Transverse colon (tissue), 4 donors: Measurements from ENCODE around the gene TMEM158. TPM values are rescaled to one million over a fixed set of nuclear protein-coding genes. Genes with fewer than 3 reads are reported as not detected.

ENCODE experiments used
- DNase-seq: peaks from one replicate; pipeline ENCODE4 v3.0.0-alpha.2; 2019
- H3K27ac ChIP-seq, 4 donors: fragments of 200-600 bp; sonication (generic); 2 replicates each; pipeline ENCODE4 v1.5.1; 2016 to 2018; ENCODE audit warnings: inconsistent platforms in 4 of 4
- H3K27me3 ChIP-seq: fragments of 200-600 bp; sonication (generic); 2 replicates; pipeline ENCODE4 v1.5.1; 2017; ENCODE audit warnings: inconsistent platforms
- H3K36me3 ChIP-seq, 4 donors: fragments of 200-600 bp; sonication (generic); 2 replicates each; pipeline ENCODE4 v1.5.1; 2017 to 2019; ENCODE audit warnings: inconsistent platforms in 4 of 4
- H3K4me1 ChIP-seq, 4 donors: fragments of 200-600 bp; sonication (generic); 2 replicates each; pipeline ENCODE4 v1.5.1; 2017 to 2020; ENCODE audit warnings: inconsistent platforms in 4 of 4
- H3K4me3 ChIP-seq, 4 donors: fragments of 200-600 bp; sonication (generic); 1 replicate in 1 of 4; 2 replicates in 3 of 4; pipeline versions ENCODE4 v1.5.1 to v1.6.1; 2017 to 2019; ENCODE audit warnings: inconsistent platforms in 4 of 4
- H3K9me3 ChIP-seq, 2 donors: fragments of 200-600 bp; sonication (generic); 2 replicates each; pipeline ENCODE4 v1.5.1; 2017 to 2019; ENCODE audit warnings: inconsistent platforms in 2 of 2
- EP300 ChIP-seq: sonication (generic); formaldehyde crosslinking; IDR thresholded peaks from one replicate; pipeline ENCODE4 v1.6.1; 2017; ENCODE audit warnings: antibody characterized with exemption, low read depth
- POLR2A ChIP-seq: fragments of 450-650 bp; IDR thresholded peaks from one replicate; pipeline ENCODE4 v1.6.1; 2016; ENCODE audit warnings: antibody characterized with exemption, mild to moderate bottlenecking, moderate library complexity
- POLR2AphosphoS5 ChIP-seq, 3 donors: sonication (generic); formaldehyde crosslinking; IDR thresholded peaks; one replicate each; pipeline ENCODE4 v1.6.1; 2016; ENCODE audit warnings: antibody characterized with exemption in 3 of 3
- WGBS, 2 donors: methylation state at CpG; one replicate each; pipeline ENCODE4 v1.1.5; 2018; ENCODE audit warnings: low coverage in 1 of 2; 5-methylcytosine and 5-hydroxymethylcytosine counted together
- in situ Hi-C, 4 donors: fragments of 200-750 bp; cut with MboI; loops; one replicate each; pipeline versions ENCODE4 v1.15.0 to v1.15.1; 2017; ENCODE audit warnings: low sequenced_read_pairs in 3 of 4, low pct_ligation_motif_present in 1 of 4, low pct_unique_long_range_greater_than_20kb in 1 of 4
- intact Hi-C: fragments of 100-400 bp; cut with DNase I; formaldehyde crosslinking; loops from one replicate; pipeline ENCODE4 v1.15.1; 2023; ENCODE audit warnings: low total_unique reads
- total RNA-seq, 4 donors: library from RNA; depleted of rRNA; stranded (reverse); fragments of >200 nt; gene quantifications; one replicate each; pipeline ENCODE4 v1.1.0, GENCODE V29; 2016
- TF ChIP-seq, protein P1 (sequence below), 5 experiments: fragments of 200-600 bp in 3 of 5; fragments of 450-650 bp in 2 of 5; sonication (generic) in 3 of 5; IDR thresholded peaks; 1 replicate in 2 of 5; 2 replicates in 3 of 5; pipeline ENCODE4 v1.5.1; 2016 to 2017; ENCODE audit warnings: antibody characterized with exemption in 5 of 5, inconsistent platforms in 3 of 5, mild to moderate bottlenecking in 2 of 5, moderate library complexity in 1 of 5

The TMEM158 gene
- total RNA-seq, 4 donors from 2014 or later, result 0.82 to 23.9 (median 1.7) TPM; not detected in 1

DNA sequence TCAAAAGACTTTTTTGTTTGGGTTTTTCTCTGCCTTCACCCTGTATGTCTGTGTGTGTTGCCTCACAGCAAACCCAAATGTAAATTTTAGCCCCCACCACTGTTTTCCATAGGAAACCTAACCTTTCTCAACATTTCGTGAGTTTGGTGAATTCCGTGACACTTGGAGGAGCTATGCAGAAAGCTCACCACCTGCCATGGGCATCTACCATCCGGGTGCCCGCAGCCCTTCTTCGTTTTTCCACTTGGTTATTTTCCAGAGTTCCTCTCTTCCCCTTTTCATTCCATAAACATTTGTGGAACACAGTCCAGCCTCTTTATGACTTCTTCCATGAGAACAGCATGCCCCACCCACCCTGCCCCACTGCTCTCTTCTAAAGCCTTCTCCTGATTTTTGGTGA lies 31.3 kb downstream of the TMEM158 start:
- H3K4me1 ChIP-seq, result peaks cover 0 to 24% (median 9%) of the 10 kb centered on the region in 4 donors
- intact Hi-C loops (no loop called here), in situ Hi-C loops (no loop called here)
- no peaks in the 10 kb centered on the region for H3K9me3 ChIP-seq
- 52 to 72% methylated on average over 3 to 5 of the region's 5 CpGs for WGBS, 2 donors
- peak overlapping the region in 1 of 4 donors; percentile 27 for H3K27ac ChIP-seq
- DNase-seq, result no peak
- no peak overlapping the region for H3K4me3 ChIP-seq
- H3K27me3 ChIP-seq, result no peaks in the 10 kb centered on the region
- H3K36me3 ChIP-seq, result no peaks in the 10 kb centered on the region
- TF ChIP-seq POLR2AphosphoS5 (IDR thresholded peaks at IDR 0.05) (no peak), POLR2A (no peak), EP300 (no peak)
- TF ChIP-seq, protein P1, sequence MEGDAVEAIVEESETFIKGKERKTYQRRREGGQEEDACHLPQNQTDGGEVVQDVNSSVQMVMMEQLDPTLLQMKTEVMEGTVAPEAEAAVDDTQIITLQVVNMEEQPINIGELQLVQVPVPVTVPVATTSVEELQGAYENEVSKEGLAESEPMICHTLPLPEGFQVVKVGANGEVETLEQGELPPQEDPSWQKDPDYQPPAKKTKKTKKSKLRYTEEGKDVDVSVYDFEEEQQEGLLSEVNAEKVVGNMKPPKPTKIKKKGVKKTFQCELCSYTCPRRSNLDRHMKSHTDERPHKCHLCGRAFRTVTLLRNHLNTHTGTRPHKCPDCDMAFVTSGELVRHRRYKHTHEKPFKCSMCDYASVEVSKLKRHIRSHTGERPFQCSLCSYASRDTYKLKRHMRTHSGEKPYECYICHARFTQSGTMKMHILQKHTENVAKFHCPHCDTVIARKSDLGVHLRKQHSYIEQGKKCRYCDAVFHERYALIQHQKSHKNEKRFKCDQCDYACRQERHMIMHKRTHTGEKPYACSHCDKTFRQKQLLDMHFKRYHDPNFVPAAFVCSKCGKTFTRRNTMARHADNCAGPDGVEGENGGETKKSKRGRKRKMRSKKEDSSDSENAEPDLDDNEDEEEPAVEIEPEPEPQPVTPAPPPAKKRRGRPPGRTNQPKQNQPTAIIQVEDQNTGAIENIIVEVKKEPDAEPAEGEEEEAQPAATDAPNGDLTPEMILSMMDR (IDR thresholded peaks at IDR 0.05), result no peak

DNA sequence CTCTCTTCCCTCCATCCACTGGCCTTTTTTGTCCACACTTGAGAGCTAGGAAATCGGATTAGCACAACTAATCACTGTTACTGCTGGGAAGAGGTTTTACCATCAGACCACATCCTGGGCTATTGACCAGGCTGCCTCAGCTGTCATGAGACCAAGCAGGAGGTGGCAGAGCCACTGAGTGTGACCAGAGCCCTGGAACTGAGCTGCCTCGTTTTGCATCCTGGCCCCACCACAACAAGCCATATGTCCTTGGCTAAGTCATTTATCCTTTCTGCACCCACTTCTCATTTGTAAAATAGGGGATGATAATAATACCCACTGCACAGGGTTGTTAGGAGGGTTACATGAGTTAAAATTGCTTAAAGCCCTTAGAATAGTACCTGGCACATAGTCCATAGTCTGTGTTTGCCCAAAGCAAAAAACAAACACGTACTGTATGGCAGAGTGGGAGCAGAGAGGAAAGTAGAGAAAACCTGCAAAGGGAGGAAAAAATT lies 34.1 kb downstream of the TMEM158 start:
- WGBS, 2 donors, result 33 to 56% methylated on average over 1 to 3 of the region's 3 CpGs
- in situ Hi-C loops, result no loop called here

DNA sequence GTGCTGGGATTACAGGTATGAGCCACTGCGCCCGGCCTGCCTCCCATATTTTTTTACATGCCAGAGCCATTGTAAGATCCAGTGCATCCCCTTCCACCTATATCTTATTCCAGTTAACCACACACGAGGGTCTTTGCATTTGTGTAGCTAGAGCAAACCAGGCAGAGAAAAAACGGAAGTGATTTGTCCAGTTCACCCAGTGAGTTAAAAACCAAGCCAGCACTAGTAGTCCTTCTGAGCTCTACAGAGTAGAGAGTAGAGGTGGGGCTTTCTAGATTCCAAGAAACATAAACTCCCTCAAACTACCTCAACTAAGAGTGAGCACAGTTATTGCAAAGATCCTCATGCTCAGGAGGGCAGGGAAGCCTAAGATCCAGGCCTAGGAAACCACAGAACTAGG lies 34.7 kb downstream of the TMEM158 start:
- H3K27me3 ChIP-seq, result no peaks in the 10 kb centered on the region
- DNase-seq, result no peak
- 85% methylated on average over 4 of the region's 4 CpGs; no CpG with 5 or more reads in 1 of the 2 donors for WGBS, 2 donors
- no peaks in the 10 kb centered on the region for H3K9me3 ChIP-seq
- H3K27ac ChIP-seq, result peak overlapping the region in 1 of 4 donors; percentile 3
- TF ChIP-seq, protein P1 (IDR thresholded peaks at IDR 0.05), result no peak
- TF ChIP-seq POLR2AphosphoS5 (IDR thresholded peaks at IDR 0.05) (no peak), EP300 (no peak), POLR2A (no peak)
- peaks cover 0 to 32% (median 11%) of the 10 kb centered on the region in 4 donors for H3K4me1 ChIP-seq
- H3K4me3 ChIP-seq, result no peak overlapping the region
- intact Hi-C loops (no loop called here), in situ Hi-C loops (no loop called here)
- no peaks in the 10 kb centered on the region for H3K36me3 ChIP-seq

More for the DNA sequence above, 34.1 kb downstream of the TMEM158 start:
- no peak for TF ChIP-seq POLR2A
- TF ChIP-seq POLR2AphosphoS5 (IDR thresholded peaks at IDR 0.05), result no peak
- no peak for TF ChIP-seq EP300
- TF ChIP-seq, protein P1 (IDR thresholded peaks at IDR 0.05), result no peak
- intact Hi-C loops, result no loop called here
- no peaks in the 10 kb centered on the region for H3K9me3 ChIP-seq
- H3K4me3 ChIP-seq, result no peak overlapping the region
- DNase-seq, result no peak
- no peaks in the 10 kb centered on the region for H3K27me3 ChIP-seq
- no peaks in the 10 kb centered on the region for H3K36me3 ChIP-seq
- peaks cover 0 to 32% (median 11%) of the 10 kb centered on the region in 4 donors for H3K4me1 ChIP-seq
- peak overlapping the region in 1 of 4 donors; percentile 3 for H3K27ac ChIP-seq

- Histone ChIP-seq H3K36me3 (no peaks in the 10 kb centered on the region), H3K4me3 (no peak overlapping the region), H3K9me3 (no peaks in the 10 kb centered on the region), H3K27me3 (no peaks in the 10 kb centered on the region), H3K27ac (peak overlapping the region in 2 of 4 donors; percentile 15 to 26), H3K4me1 (peaks cover under 1 to 29% (median 5%) of the 10 kb centered on the region in 4 donors)
- TF ChIP-seq POLR2A (no peak), EP300 (no peak), POLR2AphosphoS5 (IDR thresholded peaks at IDR 0.05) (peak in 2 of 3 donors; percentile 23 to 74)
- TF ChIP-seq, protein P1 (IDR thresholded peaks at IDR 0.05), result no peak
- intact Hi-C loops, result no loop called here
- WGBS, 2 donors, result 63 to 67% methylated on average over 2 to 8 of the region's 8 CpGs
- in situ Hi-C loops, result no loop called here
- no peak for DNase-seq
Measured at GRCh38 chr3:45188719-45189659, 37.1 kb downstream of the TMEM158 start.
